ENCODE measurements around the gene LRRIQ1.

Gene LRRIQ1

DNA sequence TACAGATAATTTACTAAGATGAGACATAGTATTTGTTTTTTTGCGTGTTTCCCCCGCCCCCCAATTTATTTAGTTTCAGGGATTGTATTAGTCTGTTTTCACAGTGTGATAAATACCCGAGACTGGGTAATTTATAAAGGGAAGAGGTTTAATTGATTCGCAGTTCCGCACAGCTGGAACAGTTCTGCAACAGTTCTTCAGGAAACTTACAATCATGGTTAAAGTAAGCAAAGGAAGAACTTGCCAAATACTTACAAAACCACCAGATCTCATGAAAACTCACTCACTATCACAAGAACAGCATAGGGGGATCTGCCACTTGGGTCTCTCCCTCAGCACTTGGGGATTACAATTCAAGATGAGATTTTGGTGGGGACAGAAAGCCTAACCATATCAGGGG, 48.9 kb downstream of the LRRIQ1 start:
- Histone ChIP-seq H3K27me3 (no peaks in the 10 kb centered on the region), H3K27ac (no peak overlapping the region), H3K36me3 (no peaks in the 10 kb centered on the region), H3K4me1 (no peaks in the 10 kb centered on the region), H3K4me3 (no peak overlapping the region), H3K9me3 (no peaks in the 10 kb centered on the region)
- DNase-seq = no peak
- intact Hi-C loops (cut with DNase I; ENCODE audit: low total_unique reads) = no loop called here
- TF ChIP-seq, protein P1, sequence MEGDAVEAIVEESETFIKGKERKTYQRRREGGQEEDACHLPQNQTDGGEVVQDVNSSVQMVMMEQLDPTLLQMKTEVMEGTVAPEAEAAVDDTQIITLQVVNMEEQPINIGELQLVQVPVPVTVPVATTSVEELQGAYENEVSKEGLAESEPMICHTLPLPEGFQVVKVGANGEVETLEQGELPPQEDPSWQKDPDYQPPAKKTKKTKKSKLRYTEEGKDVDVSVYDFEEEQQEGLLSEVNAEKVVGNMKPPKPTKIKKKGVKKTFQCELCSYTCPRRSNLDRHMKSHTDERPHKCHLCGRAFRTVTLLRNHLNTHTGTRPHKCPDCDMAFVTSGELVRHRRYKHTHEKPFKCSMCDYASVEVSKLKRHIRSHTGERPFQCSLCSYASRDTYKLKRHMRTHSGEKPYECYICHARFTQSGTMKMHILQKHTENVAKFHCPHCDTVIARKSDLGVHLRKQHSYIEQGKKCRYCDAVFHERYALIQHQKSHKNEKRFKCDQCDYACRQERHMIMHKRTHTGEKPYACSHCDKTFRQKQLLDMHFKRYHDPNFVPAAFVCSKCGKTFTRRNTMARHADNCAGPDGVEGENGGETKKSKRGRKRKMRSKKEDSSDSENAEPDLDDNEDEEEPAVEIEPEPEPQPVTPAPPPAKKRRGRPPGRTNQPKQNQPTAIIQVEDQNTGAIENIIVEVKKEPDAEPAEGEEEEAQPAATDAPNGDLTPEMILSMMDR (IDR thresholded peaks at IDR 0.05) = no peak

DNA sequence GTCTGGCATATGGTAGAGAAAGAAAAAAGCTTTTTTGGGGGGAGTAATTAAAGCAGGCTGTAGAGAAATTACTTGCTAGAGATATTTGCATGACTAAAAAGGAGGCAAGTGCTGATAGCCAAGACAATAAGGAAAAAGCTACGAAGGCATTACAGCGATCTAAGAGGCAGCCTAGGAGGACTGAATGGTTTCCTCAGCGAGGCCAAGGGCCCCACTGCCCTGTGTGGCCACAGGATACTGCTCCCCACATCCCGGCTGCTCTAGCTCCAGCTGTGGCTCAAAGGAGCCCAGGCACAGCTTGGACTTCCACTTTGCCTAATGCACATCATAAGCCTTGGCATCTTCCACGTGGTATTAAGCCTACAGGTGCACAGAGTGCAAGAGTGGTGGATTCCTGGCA, 53.6 kb downstream of the LRRIQ1 start:
- Histone ChIP-seq H3K36me3 (no peaks in the 10 kb centered on the region), H3K27ac (no peak overlapping the region), H3K4me1 (no peaks in the 10 kb centered on the region), H3K4me3 (no peak overlapping the region), H3K27me3 (no peaks in the 10 kb centered on the region), H3K9me3 (no peaks in the 10 kb centered on the region)
- DNase-seq = no peak
- intact Hi-C loops (cut with DNase I; ENCODE audit: low total_unique reads) = no loop called here
- TF ChIP-seq, protein P1 (IDR thresholded peaks at IDR 0.05) = no peak

DNA sequence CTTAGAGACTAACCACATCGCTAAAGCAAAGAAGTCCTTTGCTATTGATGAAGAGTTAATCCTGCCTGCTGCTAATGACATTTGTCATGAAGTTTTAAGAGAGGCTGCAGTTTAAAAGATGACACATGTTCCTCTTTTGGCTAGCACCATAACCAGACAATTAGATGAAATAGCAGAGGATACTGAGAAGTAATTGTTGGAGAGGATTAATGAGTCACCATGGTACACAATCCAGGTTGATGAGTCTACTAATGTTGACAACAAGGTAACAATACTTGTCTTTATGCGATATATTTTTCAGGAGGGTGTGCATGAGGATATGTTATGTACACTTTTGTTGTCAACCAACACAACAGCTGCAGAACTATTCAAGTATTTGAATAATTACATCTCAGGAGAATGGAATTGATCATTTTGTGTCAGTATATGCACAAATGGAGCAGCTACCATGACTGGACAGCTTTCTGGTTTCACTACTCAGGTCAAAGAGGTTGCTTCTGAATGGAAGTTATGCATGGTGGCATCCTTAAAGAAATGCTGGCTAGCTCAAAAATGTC, 56.7 kb downstream of the LRRIQ1 start:
- intact Hi-C loops (cut with DNase I; ENCODE audit: low total_unique reads) = no loop called here
- H3K36me3 ChIP-seq = no peaks in the 10 kb centered on the region
- TF ChIP-seq, protein P1 (IDR thresholded peaks at IDR 0.05) = no peak
- H3K9me3 ChIP-seq = no peaks in the 10 kb centered on the region
- DNase-seq = no peak
- no peak overlapping the region for H3K27ac ChIP-seq
- no peak overlapping the region for H3K4me3 ChIP-seq
- H3K27me3 ChIP-seq = no peaks in the 10 kb centered on the region
- H3K4me1 ChIP-seq = no peaks in the 10 kb centered on the region

DNA sequence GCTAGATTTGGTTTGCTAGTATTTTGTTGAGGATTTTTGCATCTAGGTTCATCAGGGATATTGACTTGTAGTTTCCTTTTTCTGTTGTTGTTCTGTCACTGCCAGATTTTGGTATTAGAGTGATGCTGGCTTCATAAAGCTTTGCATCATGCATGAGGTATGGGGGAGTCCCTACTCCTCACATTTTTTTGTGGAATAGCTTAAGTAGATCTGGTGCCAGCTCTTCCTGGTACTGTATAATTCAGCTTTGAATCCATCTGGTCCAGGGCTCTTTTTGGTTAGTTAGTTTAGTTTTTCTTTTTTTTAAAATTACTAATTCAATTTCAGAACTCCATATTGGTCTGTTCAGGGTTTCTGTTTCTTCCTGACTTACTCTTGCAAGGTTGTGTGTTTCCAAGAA, 59.4 kb downstream of the LRRIQ1 start:
- TF ChIP-seq, protein P1 (IDR thresholded peaks at IDR 0.05) = no peak
- no peaks in the 10 kb centered on the region for H3K4me1 ChIP-seq
- H3K4me3 ChIP-seq = no peak overlapping the region

DNA sequence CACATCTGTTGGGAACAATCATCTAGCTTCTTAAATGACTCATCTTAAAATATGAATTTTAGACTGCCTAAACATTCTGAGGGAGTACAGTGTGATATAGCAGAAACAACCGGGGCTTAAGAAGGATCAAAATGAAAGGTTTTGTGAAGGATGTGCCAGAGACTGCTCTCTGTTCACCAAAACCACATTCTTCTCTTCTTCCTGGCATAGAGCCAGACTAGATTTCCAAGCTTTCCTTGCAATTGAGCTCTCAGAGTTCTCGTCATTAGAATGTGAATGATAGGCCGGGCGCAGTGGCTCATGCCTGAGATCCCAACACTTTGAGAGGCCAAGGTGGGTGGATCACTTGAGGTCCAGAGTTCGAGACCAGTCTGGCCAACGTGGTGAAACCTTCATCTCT, 94.5 kb downstream of the LRRIQ1 start:
- Histone ChIP-seq H3K27ac (no peak overlapping the region), H3K4me3 (no peak overlapping the region), H3K27me3 (no peaks in the 10 kb centered on the region), H3K9me3 (no peaks in the 10 kb centered on the region), H3K36me3 (no peaks in the 10 kb centered on the region), H3K4me1 (no peaks in the 10 kb centered on the region)
- intact Hi-C loops (cut with DNase I; ENCODE audit: low total_unique reads) = no loop called here
- TF ChIP-seq, protein P1 (IDR thresholded peaks at IDR 0.05) = no peak
- DNase-seq = no peak

More for the DNA sequence above, 59.4 kb downstream of the LRRIQ1 start:
- Histone ChIP-seq H3K9me3 (no peaks in the 10 kb centered on the region), H3K27ac (no peak overlapping the region), H3K27me3 (no peaks in the 10 kb centered on the region), H3K36me3 (no peaks in the 10 kb centered on the region)
- no peak for DNase-seq
- intact Hi-C loops (cut with DNase I; ENCODE audit: low total_unique reads) = no loop called here

DNA sequence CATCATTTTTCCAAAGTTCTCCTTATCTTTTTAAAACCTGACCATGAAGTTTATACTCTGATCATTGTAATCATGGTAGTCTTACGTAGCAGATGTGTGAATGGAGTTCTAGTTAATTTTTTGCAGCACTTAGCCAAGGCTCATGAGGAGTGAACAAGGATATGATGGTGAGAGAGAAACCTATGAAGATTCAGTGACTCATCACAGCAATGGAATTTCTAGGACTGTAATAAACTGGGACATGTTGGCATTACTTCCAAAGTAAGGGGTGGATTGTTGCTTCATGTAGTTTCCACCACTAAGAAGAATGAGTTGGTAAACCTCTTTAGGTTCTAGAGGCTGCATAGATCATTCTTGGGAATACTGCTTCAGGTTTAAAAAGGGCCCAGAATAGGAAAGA, 102.7 kb downstream of the LRRIQ1 start:
- Histone ChIP-seq H3K27me3 (no peaks in the 10 kb centered on the region), H3K27ac (no peak overlapping the region), H3K36me3 (no peaks in the 10 kb centered on the region), H3K9me3 (no peaks in the 10 kb centered on the region), H3K4me3 (no peak overlapping the region), H3K4me1 (no peaks in the 10 kb centered on the region)
- DNase-seq = no peak
- intact Hi-C loops (cut with DNase I; ENCODE audit: low total_unique reads) = no loop called here
- TF ChIP-seq, protein P1 (IDR thresholded peaks at IDR 0.05) = no peak

Measured in tibial artery (tissue), 4 donors.